ENCODE data around the gene ATP8A2.

ATP8A2 gene

GRCh38 chr13:26022538-26023292, 650.9 kb downstream of the ATP8A2 start:
- TF ChIP-seq CTCF (IDR thresholded peaks at IDR 0.05; ENCODE audit: low read depth, low read length), result no peak
- H3K4me3 ChIP-seq (ENCODE audit: low read depth, low read length), result no peak overlapping the region

- no peak for TF ChIP-seq CTCF (IDR thresholded peaks at IDR 0.05; ENCODE audit: low read depth, low read length)
- H3K4me3 ChIP-seq (ENCODE audit: low read depth, low read length), result no peak overlapping the region
These were observed 652.8 kb downstream of the ATP8A2 start for GRCh38 chr13:26024558-26024957.

- no peak overlapping the region for H3K4me3 ChIP-seq (ENCODE audit: low read depth, low read length)
- TF ChIP-seq CTCF (IDR thresholded peaks at IDR 0.05; ENCODE audit: low read depth, low read length), result no peak
These were observed 653.4 kb downstream of the ATP8A2 start for GRCh38 chr13:26025196-26025595.

GRCh38 chr13:26025771-26026170, 654.0 kb downstream of the ATP8A2 start:
- TF ChIP-seq CTCF (IDR thresholded peaks at IDR 0.05; ENCODE audit: low read depth, low read length), result no peak

GRCh38 chr13:26026211-26026610, 654.4 kb downstream of the ATP8A2 start:
- H3K4me3 ChIP-seq (ENCODE audit: low read depth, low read length), result no peak overlapping the region
- TF ChIP-seq CTCF (IDR thresholded peaks at IDR 0.05; ENCODE audit: low read depth, low read length), result no peak

More at GRCh38 chr13:26025771-26026170, 654.0 kb downstream of the ATP8A2 start:
- no peak overlapping the region for H3K4me3 ChIP-seq (ENCODE audit: low read depth, low read length)

- no peak for TF ChIP-seq CTCF (IDR thresholded peaks at IDR 0.05; ENCODE audit: low read depth, low read length)
- no peak overlapping the region for H3K4me3 ChIP-seq (ENCODE audit: low read depth, low read length)
These were observed 657.9 kb downstream of the ATP8A2 start for GRCh38 chr13:26029581-26030136.

- no peak overlapping the region for H3K4me3 ChIP-seq (ENCODE audit: low read depth, low read length)
- no peak for TF ChIP-seq CTCF (IDR thresholded peaks at IDR 0.05; ENCODE audit: low read depth, low read length)
These were observed 658.6 kb downstream of the ATP8A2 start for GRCh38 chr13:26030331-26030730.

Measured in WI38 (cell line).